Mesenchymal stem cell (in vitro differentiated cells and primary cell): ENCODE results near the gene ABCD1.

Source experiments
- DNase-seq: peaks from one replicate; pipeline ENCODE4 v3.0.0-alpha.2; 2013
- H2AFZ ChIP-seq: one replicate; pipeline ENCODE4 v1.6.1; 2013; ENCODE audit warnings: low read depth, mild to moderate bottlenecking, control low read depth, inconsistent platforms, low read length, moderate library complexity
- H2AK5ac ChIP-seq: 2 replicates; pipeline ENCODE4 v1.6.1; 2013; ENCODE audit warnings: low read length, moderate library complexity, mild to moderate bottlenecking, inconsistent platforms; ENCODE audit not compliant: severe bottlenecking
- H2BK120ac ChIP-seq: one replicate; pipeline ENCODE4 v1.6.1; 2013; ENCODE audit warnings: low read depth, mild to moderate bottlenecking, inconsistent platforms, low read length, moderate library complexity
- H2BK12ac ChIP-seq, 2 experiments: one replicate each; pipeline ENCODE4 v1.6.1; 2013; ENCODE audit warnings: inconsistent platforms in 2 of 2, low read length in 2 of 2, mild to moderate bottlenecking in 2 of 2, moderate library complexity in 2 of 2, control low read depth in 1 of 2
- H2BK15ac ChIP-seq: one replicate; pipeline ENCODE4 v1.6.1; 2013; ENCODE audit warnings: mild to moderate bottlenecking, low read depth, inconsistent platforms; ENCODE audit not compliant: poor library complexity, severe bottlenecking
- H2BK5ac ChIP-seq: 2 replicates; pipeline ENCODE4 v1.6.1; 2013; ENCODE audit warnings: low read depth, mild to moderate bottlenecking, low read length, control low read depth, inconsistent platforms; ENCODE audit not compliant: poor library complexity, severe bottlenecking
- H3K14ac ChIP-seq, 2 experiments: one replicate each; pipeline ENCODE4 v1.6.1; 2013; ENCODE audit warnings: inconsistent platforms in 2 of 2, low read length in 2 of 2, control low read depth in 1 of 2, mild to moderate bottlenecking in 1 of 2, moderate library complexity in 1 of 2
- H3K18ac ChIP-seq, 2 experiments: one replicate each; pipeline ENCODE4 v1.6.1; 2013; ENCODE audit warnings: inconsistent platforms in 2 of 2, low read length in 2 of 2, control low read depth in 1 of 2, low read depth in 1 of 2, mild to moderate bottlenecking in 1 of 2
- H3K23ac ChIP-seq, 2 experiments: one replicate each; pipeline ENCODE4 v1.6.1; 2013; ENCODE audit warnings: inconsistent platforms in 2 of 2, low read length in 2 of 2, mild to moderate bottlenecking in 2 of 2, moderate library complexity in 2 of 2, control low read depth in 1 of 2
- H3K27ac ChIP-seq: 2 replicates; pipeline ENCODE4 v1.5.1; 2013; ENCODE audit warnings: mild to moderate bottlenecking, moderate library complexity, low read length, control low read depth, inconsistent platforms; ENCODE audit not compliant: poor library complexity, severe bottlenecking
- H3K27me3 ChIP-seq, 2 experiments: 2 replicates each; pipeline versions ENCODE4 v1.6.1 to v1.7.0; 2013; ENCODE audit warnings: low read length in 2 of 2, mild to moderate bottlenecking in 2 of 2, moderate library complexity in 2 of 2, control low read depth in 1 of 2, inconsistent platforms in 1 of 2; ENCODE audit not compliant: control insufficient read depth in 1 of 2, insufficient read depth in 1 of 2
- H3K36me3 ChIP-seq, 2 experiments: 2 replicates each; pipeline versions ENCODE4 v1.6.1 to v1.7.0; 2013; ENCODE audit warnings: low read length in 2 of 2, control low read depth in 1 of 2, inconsistent platforms in 1 of 2, low read depth in 1 of 2, mild to moderate bottlenecking in 1 of 2; ENCODE audit not compliant: insufficient read depth in 2 of 2, control insufficient read depth in 1 of 2
- H3K4ac ChIP-seq, 2 experiments: one replicate each; pipeline ENCODE4 v1.6.1; 2013; ENCODE audit warnings: inconsistent platforms in 2 of 2, low read length in 2 of 2, mild to moderate bottlenecking in 2 of 2, moderate library complexity in 2 of 2, control low read depth in 1 of 2, low read depth in 1 of 2
- H3K4me1 ChIP-seq: 2 replicates; pipeline ENCODE4 v1.6.1; 2013; ENCODE audit warnings: low read depth, low read length, control low read depth; ENCODE audit not compliant: control insufficient read depth, insufficient read depth
- H3K4me2 ChIP-seq: 2 replicates; pipeline ENCODE4 v1.6.1; 2013; ENCODE audit warnings: low read length, mild to moderate bottlenecking, inconsistent platforms; ENCODE audit not compliant: poor library complexity, severe bottlenecking
- H3K4me3 ChIP-seq, 2 experiments: 2 replicates each; pipeline versions ENCODE4 v1.5.1 to v1.7.0; 2013; ENCODE audit warnings: low read length in 2 of 2, mild to moderate bottlenecking in 2 of 2, control low read depth in 1 of 2, low read depth in 1 of 2; ENCODE audit not compliant: insufficient read depth in 1 of 2
- H3K79me1 ChIP-seq: replicated peaks from 2 replicates; pipeline ENCODE4 v1.6.1; 2013; ENCODE audit warnings: mild to moderate bottlenecking, control low read depth, low read length, inconsistent platforms; ENCODE audit not compliant: poor library complexity, severe bottlenecking
- H3K9ac ChIP-seq: 2 replicates; pipeline ENCODE4 v1.7.0; 2013; ENCODE audit warnings: mild to moderate bottlenecking, low read length, moderate library complexity
- H3K9me3 ChIP-seq: 2 replicates; pipeline ENCODE4 v1.7.0; 2013; ENCODE audit warnings: mild to moderate bottlenecking, low read length; ENCODE audit not compliant: control insufficient read depth
- H4K8ac ChIP-seq: one replicate; pipeline ENCODE4 v1.6.1; 2013; ENCODE audit warnings: inconsistent platforms, mild to moderate bottlenecking, low read length, moderate library complexity
- H4K91ac ChIP-seq: one replicate; pipeline ENCODE4 v1.6.1; 2013; ENCODE audit warnings: mild to moderate bottlenecking, low read length, inconsistent platforms
- WGBS: methylation state at CpG from one replicate; pipeline ENCODE4 v1.1.7; 2013; ENCODE audit warnings: mixed read lengths; 5-methylcytosine and 5-hydroxymethylcytosine counted together

The ABCD1 gene

GRCh38 chrX:153701706-153702105 is 22.9 kb upstream of the ABCD1 start:
- no peak overlapping the region for H3K14ac ChIP-seq
- no peak overlapping the region for H4K91ac ChIP-seq
- H3K4me2 ChIP-seq: no peak overlapping the region
- no peak overlapping the region for H2BK5ac ChIP-seq
- peaks cover 0 to 3% of the 10 kb centered on the region in 2 experiments for H3K27me3 ChIP-seq
- no peak overlapping the region for H3K23ac ChIP-seq
- 90% methylated on average over 6 of the region's 12 CpGs for WGBS
- no peak overlapping the region for H2BK15ac ChIP-seq
- peaks cover 17 to 90% of the 10 kb centered on the region in 2 experiments for H3K36me3 ChIP-seq
- H3K4me1 ChIP-seq: peaks cover 19% of the 10 kb centered on the region
- H3K4ac ChIP-seq: no peak overlapping the region
- H2AFZ ChIP-seq: no peak overlapping the region
- no peak overlapping the region for H4K8ac ChIP-seq
- H2AK5ac ChIP-seq: no peak overlapping the region
- no peak overlapping the region for H3K27ac ChIP-seq
- H3K18ac ChIP-seq: no peak overlapping the region
- H2BK12ac ChIP-seq: no peak overlapping the region
- no peak for DNase-seq
- peaks cover 14% of the 10 kb centered on the region for H3K79me1 ChIP-seq
- no peak overlapping the region for H2BK120ac ChIP-seq
- H3K9ac ChIP-seq: no peak overlapping the region
- no peak overlapping the region for H3K4me3 ChIP-seq
- H3K9me3 ChIP-seq: no peaks in the 10 kb centered on the region

- Histone ChIP-seq H3K18ac (no peak overlapping the region), H2BK5ac (no peak overlapping the region), H4K8ac (no peak overlapping the region), H2BK12ac (no peak overlapping the region), H3K9me3 (no peaks in the 10 kb centered on the region), H3K4ac (no peak overlapping the region), H3K79me1 (peaks cover 20% of the 10 kb centered on the region), H3K23ac (no peak overlapping the region), H3K36me3 (peaks cover 13 to 90% of the 10 kb centered on the region in 2 experiments), H4K91ac (no peak overlapping the region), H2AK5ac (no peak overlapping the region), H3K27ac (no peak overlapping the region), H3K14ac (no peak overlapping the region), H2BK120ac (no peak overlapping the region), H3K4me2 (no peak overlapping the region), H2AFZ (no peak overlapping the region), H2BK15ac (no peak overlapping the region), H3K9ac (no peak overlapping the region), H3K27me3 (peaks cover 0 to 3% of the 10 kb centered on the region in 2 experiments), H3K4me3 (no peak overlapping the region), H3K4me1 (peaks cover 19% of the 10 kb centered on the region)
- DNase-seq: no peak
- 93% methylated on average over 13 of the region's 23 CpGs for WGBS
Measured at GRCh38 chrX:153702336-153703035, 22.2 kb upstream of the ABCD1 start.

GRCh38 chrX:153703036-153703370 is 21.7 kb upstream of the ABCD1 start:
- peaks cover 20% of the 10 kb centered on the region for H3K4me1 ChIP-seq
- no peak overlapping the region for H4K91ac ChIP-seq
- no peak overlapping the region for H3K4me2 ChIP-seq
- no peaks in the 10 kb centered on the region for H3K9me3 ChIP-seq
- H2AK5ac ChIP-seq: no peak overlapping the region
- H2BK5ac ChIP-seq: no peak overlapping the region
- no peak overlapping the region for H3K4ac ChIP-seq
- peaks cover 13 to 89% of the 10 kb centered on the region in 2 experiments for H3K36me3 ChIP-seq
- H2AFZ ChIP-seq: no peak overlapping the region
- no peak overlapping the region for H2BK120ac ChIP-seq
- no peak overlapping the region for H3K4me3 ChIP-seq
- no peak overlapping the region for H3K14ac ChIP-seq
- H3K27me3 ChIP-seq: peaks cover 0 to 5% of the 10 kb centered on the region in 2 experiments
- no peak overlapping the region for H3K18ac ChIP-seq
- no peak overlapping the region for H4K8ac ChIP-seq
- no peak overlapping the region for H2BK15ac ChIP-seq
- no peak for DNase-seq
- no peak overlapping the region for H3K27ac ChIP-seq
- no peak overlapping the region for H3K23ac ChIP-seq
- H3K9ac ChIP-seq: no peak overlapping the region
- H3K79me1 ChIP-seq: peaks cover 21% of the 10 kb centered on the region
- WGBS: 96% methylated on average over 13 of the region's 16 CpGs
- H2BK12ac ChIP-seq: no peak overlapping the region

GRCh38 chrX:153704021-153704526 is 20.6 kb upstream of the ABCD1 start:
- Histone ChIP-seq H2BK120ac (no peak overlapping the region), H3K4me1 (peaks cover 24% of the 10 kb centered on the region), H2AFZ (no peak overlapping the region), H2AK5ac (no peak overlapping the region), H2BK5ac (no peak overlapping the region), H3K27me3 (peaks cover 0 to 4% of the 10 kb centered on the region in 2 experiments), H2BK12ac (no peak overlapping the region), H3K9ac (no peak overlapping the region), H3K9me3 (no peaks in the 10 kb centered on the region), H3K4ac (no peak overlapping the region), H3K4me3 (no peak overlapping the region), H3K27ac (no peak overlapping the region), H2BK15ac (no peak overlapping the region), H3K79me1 (peaks cover 20% of the 10 kb centered on the region), H4K8ac (no peak overlapping the region), H3K36me3 (peaks cover 16 to 79% of the 10 kb centered on the region in 2 experiments), H3K23ac (no peak overlapping the region), H3K4me2 (no peak overlapping the region), H4K91ac (no peak overlapping the region), H3K18ac (no peak overlapping the region), H3K14ac (no peak overlapping the region)
- no peak for DNase-seq
- 97% methylated on average over 15 of the region's 18 CpGs for WGBS
